Esophagus squamous epithelium (tissue), 4 donors: Measurements from ENCODE around the gene AP2A2.

Experiments
- CTCF ChIP-seq, 6 experiments: fragments of 450-650 bp in 4 of 6; fragments of 200-600 bp in 2 of 6; sonication (generic) in 2 of 6; IDR thresholded peaks; one replicate each; pipeline ENCODE4 v1.5.1; 2016 to 2019; ENCODE audit warnings: antibody characterized with exemption in 6 of 6, mild to moderate bottlenecking in 4 of 6, moderate library complexity in 4 of 6
- POLR2A ChIP-seq, 4 donors: fragments of 450-650 bp; IDR thresholded peaks; one replicate each; pipeline ENCODE4 v1.6.1; 2017; ENCODE audit warnings: antibody characterized with exemption in 4 of 4, mild to moderate bottlenecking in 4 of 4, moderate library complexity in 3 of 4

- TF ChIP-seq POLR2A (IDR thresholded peaks at IDR 0.05) (no peak), CTCF (IDR thresholded peaks at IDR 0.05) (no peak)
Measured at GRCh38 chr11:986270-986951, 60.7 kb downstream of the AP2A2 start.
